KBM-7 (cell line): ENCODE results near the gene TXNRD2.
"Not testable (repeated sequence)": the region's sequence is repeated elsewhere in the genome, so short reads cannot be mapped to it uniquely, and the experiment has no call there.

ENCODE experiments used
- DNase-seq: peaks from one replicate; pipeline ENCODE4 v3.0.0-alpha.2; 2015
- in situ Hi-C: fragments of 300-500 bp; cut with MboI; formaldehyde crosslinking; loops from 2 replicates; pipeline ENCODE4 v1.14.3; 2020; ENCODE audit warnings: low sequenced_read_pairs, low pct_unique_long_range_greater_than_20kb, mixed read lengths

The TXNRD2 gene

DNA sequence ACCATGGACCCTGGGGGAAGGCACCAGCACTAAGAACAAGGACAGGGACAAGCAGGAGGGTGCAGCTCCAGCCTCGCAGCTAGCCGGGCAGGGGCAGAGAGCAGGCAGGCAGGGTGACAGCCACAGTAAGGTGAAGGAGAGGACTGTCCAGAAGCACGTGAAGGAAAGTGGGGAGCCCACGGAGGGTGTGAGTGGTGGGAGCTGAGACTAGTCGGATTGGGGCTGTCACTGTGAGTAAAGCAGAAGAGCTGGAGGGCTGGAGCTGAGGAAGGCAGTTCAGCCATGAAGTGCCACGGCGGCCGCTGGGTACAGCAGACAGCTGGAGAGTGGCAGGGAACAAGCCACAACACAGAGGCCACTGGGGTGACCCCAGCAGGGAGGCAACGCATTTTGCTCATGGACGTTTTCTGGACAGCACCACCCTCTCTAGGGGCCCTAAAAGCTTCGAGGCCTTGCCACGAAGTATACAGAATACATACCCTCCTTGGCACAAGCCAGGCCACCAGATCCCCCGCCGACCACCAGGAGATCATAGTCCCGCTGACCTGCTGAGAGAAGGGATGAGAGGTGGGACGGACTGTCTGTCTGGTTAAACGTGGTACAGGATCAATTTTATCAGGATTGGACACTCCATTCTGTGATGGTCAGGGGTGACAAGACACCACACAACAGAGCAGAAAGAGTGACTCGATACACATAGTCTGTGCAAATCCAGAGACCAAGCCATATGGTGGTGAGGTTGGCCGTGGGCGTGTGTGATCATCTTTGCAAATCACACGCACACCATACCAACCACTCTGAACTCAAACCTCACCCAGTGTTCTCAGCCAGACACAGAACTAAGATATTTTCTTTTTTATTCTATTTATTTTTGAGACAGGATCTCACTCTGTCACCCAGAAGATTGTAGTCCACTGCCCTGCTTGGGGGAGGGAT lies 10.8 kb downstream of the TXNRD2 start:
- no peak for DNase-seq

DNA sequence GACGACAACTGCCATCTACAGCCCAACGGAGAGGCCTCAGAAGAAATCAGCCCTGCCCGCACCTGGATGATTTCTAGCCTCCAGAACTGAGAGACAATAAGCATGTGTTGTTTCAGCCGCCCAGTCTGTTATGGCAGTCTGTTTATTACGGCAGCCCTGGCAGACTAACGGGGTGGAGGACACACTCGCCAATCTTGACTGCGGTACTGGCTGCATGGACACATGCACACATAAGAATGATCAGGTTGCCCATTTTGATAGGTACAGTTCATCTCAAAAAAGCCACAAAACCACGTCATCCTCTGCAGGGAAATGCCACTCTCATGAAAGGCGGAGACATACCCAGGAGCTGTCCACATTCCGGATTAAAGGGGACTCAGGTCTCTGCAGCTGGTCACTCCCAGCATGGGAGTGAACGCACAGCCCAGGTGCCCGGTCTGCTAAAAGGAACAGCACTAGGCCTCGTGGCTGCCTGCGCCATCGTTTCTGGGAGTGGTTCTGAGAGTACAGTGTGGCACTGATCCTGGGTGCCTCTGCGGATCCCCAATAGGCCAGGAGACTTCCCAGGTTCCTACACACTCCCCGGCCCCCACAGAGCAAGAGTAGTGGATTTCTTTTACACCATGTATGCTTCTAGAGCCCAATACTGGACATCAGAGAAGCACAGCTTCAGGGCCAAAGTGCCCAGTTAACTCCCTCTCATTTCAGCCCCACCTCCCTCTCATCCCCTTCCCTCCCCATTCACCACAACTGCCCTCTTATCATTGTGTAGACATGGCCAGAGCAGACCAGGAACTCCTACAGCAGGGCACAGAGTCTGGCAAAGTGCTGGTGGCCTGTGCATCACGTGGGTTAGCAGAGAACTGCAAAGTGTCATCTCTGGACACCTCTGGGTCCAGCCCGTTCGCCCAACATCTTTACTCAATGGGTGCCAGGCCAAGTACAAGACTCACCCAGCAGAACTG lies 11.8 kb downstream of the TXNRD2 start:
- in situ Hi-C loops: no loop called here
- DNase-seq: no peak

More for the DNA sequence above, 10.8 kb downstream of the TXNRD2 start:
- in situ Hi-C loops: no loop called here

DNA sequence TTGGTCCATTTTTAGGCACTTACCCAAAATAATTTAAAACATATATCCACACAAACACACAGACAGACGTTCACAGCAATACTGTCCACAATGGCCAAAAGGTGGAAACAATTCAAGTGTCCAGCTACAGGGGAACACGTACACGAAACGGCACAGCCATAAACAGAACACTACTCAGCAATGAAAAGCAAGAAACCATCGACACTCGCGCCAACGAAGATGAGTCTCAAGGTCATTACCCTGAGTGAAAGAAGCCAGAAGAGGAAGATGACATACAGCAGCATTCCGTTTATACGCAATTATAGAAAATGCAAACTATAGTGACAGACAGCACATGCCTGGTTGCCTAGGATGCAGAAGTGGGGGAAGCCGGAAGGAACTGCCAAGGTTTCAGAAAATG lies 13.4 kb downstream of the TXNRD2 start:
- in situ Hi-C loops: no loop called here
- DNase-seq: no peak

DNA sequence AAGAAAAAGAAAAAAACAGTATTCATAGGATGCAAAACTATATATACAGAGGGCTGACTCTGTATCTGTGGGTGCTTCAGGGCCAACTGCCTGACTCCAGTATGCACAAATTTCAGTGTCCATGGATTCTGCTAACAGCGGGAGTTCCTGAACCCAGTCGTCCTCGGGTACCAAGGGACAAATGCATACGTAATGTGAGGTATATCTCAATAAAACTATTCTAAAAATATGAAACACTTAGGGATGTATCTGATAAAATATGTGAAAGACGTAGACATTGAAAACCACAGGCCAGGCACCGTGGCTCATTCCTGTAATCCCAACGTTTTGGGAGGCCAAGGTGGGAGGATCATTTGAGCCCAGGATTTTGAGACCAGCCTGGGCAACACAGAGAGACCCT lies 13.9 kb downstream of the TXNRD2 start:
- in situ Hi-C loops: no loop called here
- DNase-seq: no peak

DNA sequence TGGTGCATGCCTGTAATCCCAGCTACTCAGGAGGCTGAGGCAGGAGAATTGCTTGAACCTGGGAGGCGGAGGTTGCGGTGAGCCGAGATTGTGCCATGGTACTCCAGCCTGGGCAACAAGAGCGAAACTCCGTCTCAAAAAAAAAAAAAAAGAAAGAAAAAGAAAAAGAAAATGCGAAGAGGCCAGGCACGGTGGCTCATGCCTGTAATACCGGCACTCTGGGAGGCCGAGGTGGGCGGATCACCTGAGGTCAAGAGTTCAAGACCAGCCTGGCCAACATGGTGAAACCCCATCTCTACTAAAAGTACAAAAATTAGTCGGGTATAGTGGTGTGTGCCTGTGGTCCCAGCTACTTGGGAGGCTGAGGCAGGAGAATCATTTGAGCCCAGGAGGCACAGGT lies 15.6 kb downstream of the TXNRD2 start:
- in situ Hi-C loops, DNase-seq: not testable (repeated sequence)

DNA sequence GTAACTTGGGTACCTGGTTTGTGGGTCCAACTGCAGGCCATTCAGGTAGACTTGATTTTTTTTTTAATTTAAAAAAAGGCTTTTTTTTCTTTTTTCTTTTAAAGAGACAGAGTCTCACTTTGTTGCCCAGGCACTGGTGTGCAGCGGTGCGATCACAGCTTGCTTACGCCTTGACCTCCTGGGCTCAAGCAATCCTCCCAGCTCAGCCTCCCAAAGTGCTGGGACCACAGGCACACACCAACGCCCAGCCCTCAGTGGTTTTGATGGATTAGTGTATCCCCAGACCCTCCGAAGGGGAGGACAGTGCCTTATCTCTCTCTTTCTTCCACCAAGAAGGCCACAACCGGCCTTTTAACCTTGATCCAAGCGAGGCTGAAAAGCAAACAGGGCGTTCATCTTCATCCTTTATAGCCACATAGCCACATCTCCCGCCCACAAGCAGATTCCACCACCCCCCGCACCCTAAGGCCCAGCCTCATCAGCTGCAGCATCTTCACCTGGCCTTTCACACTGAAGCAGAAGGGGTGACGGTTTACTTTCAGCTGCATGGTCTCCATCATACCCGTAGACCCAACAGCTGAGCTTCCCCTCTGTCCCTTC lies 17.6 kb downstream of the TXNRD2 start:
- DNase-seq: no peak
- in situ Hi-C loops: loop anchor here (25.0 kb wide), 1 partner anchor 88 kb away; the partner anchor contains the start of genes ARVCF and TANGO2

DNA sequence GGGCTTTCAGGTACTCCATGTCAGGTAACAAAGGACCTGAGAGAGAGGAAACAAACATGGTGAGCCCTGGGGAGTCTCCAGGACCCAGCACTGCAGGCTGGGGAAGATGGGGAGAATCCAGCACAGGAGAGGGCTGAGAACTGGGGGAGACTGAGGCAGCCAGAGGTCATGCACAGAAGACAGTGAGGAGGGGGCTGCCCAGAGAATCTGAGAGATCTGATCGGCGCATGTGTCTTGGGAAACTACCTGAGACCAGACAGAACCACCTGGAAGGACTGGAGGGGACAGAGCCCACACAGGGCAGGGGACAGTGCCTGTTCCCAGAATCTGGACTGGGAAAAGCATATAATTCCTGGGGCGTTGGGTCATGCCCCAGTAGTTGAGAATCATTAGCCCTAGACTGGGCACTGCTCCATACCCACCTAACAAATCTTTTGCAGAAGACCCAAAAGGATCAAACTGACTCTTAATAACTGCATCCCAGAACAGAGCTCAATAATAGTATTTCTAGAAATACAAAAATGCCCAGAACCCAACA lies 20.0 kb downstream of the TXNRD2 start:
- no peak for DNase-seq
- in situ Hi-C loops: loop anchor here (25.0 kb wide), 1 partner anchor 91 kb away; the partner anchor contains the start of genes ARVCF and TANGO2

DNA sequence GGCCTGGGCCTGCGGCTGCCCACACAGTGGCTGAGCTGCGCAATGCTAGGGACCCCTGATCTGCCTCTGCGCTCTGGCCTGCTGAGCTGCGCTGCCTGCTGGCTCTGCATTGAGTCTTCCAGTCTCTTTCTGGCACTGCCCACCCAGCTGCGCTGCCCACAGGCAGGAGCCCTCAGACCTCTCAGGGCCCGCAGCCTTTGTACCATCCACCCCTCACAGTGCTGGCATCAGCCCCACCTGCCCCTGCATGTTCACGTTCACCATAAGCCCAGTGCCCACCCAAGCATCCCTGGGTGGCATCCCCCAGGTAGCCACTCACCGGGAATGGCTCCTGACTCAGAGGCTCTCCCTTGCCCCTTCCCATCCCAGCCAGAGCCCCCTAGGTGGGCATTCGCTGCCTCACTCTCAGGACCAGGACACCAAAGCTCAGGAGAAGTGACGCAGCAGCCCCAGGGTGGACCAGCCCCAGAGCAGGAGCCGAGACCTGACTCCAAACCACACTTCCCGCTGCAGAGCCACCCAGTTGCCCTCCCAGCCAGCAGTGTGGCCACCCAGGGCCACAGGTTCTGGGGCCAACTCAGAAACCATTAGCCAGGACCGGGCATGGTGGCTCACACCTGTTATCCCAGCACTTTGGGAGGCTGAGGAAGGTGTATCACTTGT lies 21.8 kb downstream of the TXNRD2 start:
- in situ Hi-C loops: loop anchor here (10.0 to 25.0 kb wide), 2 partner anchors 92 to 165 kb away; partner anchors contain the start of genes ARVCF and TANGO2
- DNase-seq: no peak

DNA sequence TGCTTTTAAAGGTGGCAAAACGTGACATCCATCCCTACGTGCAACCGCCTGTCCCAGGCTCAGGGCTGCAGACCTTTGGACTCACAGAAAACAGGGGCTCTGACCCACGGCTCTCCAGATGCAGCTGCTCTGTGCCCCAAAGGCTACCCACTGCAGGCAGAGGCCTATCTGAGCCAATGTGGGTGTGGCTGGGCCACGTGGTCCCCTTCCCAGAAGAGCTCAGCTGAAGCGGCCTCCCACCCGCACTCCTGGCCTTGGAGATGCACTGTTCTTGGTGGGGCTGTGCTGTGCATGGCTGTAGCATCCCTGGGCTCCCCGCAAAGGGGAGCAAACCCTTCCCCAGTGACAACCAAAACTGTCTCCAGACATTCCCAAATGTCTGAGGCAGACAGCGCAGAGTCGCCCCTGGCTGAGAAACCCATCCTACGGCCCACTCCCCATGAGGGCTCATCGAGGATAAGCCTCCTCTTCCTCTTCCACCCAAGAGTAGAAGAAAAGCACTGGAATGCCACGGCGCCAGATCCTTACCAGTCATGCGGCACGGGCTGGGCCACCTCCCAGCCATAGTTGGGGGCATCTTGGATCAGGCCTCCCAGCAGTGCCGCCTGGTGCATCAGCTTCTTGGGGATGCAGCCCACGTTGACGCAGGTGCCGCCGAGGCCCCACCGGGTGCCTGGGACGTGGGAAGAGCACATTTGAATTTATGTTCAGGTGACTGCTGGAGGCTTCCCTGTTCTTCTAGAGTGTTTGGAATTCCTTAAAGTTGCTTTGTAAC lies 23.1 kb downstream of the TXNRD2 start:
- DNase-seq: no peak
- in situ Hi-C loops: loop anchor here (10.0 to 25.0 kb wide), 2 partner anchors 94 to 164 kb away; partner anchors contain the start of genes ARVCF and TANGO2

DNA sequence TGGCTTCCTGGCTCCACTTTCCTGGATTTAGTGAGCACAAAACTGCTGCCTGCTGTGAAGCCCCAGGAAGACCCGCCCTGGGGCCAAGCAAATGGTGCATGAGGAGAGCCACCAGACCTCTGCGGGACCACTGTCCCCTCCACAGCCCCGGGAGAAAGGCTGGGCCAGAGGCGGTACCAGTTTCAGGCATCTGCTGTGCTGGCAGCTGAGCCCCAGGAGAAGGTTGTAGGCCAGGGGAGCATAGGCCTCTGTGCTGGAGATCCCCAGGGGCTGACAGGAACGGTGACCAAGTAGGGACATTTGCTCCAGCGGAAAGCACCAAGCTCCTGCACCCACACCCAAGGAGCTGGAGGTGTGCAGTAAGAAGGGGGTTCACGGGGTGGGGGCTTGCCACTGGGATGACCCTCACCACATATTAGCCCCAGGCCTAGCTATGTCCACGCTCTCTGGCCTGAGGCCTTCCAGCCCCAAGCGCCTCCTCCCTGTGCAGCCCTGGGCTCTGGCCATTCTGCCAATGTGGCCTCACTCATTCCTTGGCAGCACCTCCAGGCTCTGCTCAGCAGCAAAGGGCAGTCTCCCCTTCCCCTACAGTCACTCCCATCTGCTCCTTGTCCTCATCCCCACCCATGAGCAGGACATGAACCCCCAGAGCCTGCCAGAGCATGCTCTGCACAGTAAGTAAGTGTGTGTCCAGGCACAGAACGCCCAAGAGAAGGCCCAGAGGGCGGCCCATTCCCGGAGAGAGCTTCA lies 24.1 kb downstream of the TXNRD2 start:
- in situ Hi-C loops: loop anchor here (10.0 to 25.0 kb wide), 2 partner anchors 95 to 163 kb away; partner anchors contain the start of genes ARVCF and TANGO2
- DNase-seq: no peak

DNA sequence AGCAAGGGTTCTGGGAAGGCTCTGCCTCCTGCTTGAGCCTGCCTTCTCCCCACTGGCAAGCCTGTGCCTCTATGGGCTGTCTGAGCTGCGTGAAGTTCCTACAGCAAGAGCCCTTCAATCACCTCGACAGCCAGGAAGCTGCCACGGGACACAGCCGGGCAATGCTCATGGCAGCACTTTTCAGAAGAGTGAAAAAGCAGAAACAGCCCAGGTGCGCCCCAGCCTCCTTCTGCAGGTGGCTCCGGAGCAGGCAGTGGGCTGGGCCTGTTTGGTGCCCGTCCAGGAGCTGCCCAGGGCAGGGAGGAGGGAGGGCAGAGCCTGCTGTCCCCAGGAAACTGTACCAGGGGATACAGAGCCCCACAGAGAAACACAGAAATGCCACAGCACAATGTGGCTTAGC lies 24.7 kb downstream of the TXNRD2 start:
- no peak for DNase-seq
- in situ Hi-C loops: loop anchor here (10.0 to 25.0 kb wide), 2 partner anchors 95 to 162 kb away; partner anchors contain the start of genes ARVCF and TANGO2

DNA sequence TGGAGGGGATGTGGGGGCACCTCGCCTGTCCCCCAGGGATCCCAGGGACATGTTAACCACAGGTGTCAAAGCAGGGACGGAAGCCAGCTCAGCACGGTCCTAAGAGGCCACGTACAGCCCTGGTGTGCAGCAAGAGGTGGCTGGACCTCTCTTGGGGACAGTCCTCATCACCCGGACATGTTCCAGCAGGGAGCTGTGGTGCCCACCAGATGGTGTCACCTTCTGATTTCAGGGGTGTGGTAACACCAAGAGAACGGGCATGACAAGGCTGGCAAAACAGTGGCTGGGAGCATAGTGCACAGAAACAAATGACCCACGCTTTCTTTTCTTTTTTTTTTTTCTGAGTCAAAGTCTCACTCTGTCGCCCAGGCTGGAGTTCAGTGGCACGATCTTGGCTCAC lies 25.6 kb downstream of the TXNRD2 start:
- in situ Hi-C loops: loop anchor here (10.0 to 25.0 kb wide), 2 partner anchors 96 to 161 kb away; partner anchors contain the start of genes ARVCF and TANGO2

DNA sequence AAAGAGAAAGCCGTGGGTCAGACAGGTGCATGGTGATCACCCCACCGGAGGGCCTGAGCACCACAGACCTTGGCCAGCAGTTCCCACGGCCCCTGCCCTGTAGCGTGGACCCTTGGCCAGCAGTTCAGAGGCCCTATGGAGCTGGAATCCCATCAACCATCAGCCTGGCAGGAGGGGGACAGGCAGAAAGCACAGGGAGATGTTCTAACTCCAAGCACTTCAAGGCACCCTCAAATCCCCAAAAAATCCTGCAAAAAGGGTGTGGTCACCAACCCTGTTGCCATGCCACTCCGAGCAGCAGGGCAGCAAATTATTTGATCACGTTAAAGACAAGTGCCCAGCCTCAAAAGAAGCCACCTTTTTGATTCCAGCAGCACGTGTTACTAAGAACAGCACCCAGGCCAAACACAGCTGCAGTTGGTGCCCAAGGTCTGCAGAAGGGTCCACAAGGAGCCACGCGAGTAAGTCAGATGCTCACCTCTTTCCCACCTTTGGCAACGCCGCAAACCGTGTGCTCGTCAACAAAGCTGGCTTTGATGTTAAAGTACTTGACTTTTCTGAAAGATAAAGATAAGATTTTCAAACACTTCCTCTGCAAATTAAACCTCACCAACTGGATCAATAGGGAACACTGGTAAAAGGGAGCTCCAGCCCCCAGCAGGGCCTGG lies 26.2 kb downstream of the TXNRD2 start:
- in situ Hi-C loops: loop anchor here (10.0 to 25.0 kb wide), 2 partner anchors 97 to 161 kb away; partner anchors contain the start of genes ARVCF and TANGO2
- DNase-seq: no peak

More for the DNA sequence above, 25.6 kb downstream of the TXNRD2 start:
- DNase-seq: no peak

DNA sequence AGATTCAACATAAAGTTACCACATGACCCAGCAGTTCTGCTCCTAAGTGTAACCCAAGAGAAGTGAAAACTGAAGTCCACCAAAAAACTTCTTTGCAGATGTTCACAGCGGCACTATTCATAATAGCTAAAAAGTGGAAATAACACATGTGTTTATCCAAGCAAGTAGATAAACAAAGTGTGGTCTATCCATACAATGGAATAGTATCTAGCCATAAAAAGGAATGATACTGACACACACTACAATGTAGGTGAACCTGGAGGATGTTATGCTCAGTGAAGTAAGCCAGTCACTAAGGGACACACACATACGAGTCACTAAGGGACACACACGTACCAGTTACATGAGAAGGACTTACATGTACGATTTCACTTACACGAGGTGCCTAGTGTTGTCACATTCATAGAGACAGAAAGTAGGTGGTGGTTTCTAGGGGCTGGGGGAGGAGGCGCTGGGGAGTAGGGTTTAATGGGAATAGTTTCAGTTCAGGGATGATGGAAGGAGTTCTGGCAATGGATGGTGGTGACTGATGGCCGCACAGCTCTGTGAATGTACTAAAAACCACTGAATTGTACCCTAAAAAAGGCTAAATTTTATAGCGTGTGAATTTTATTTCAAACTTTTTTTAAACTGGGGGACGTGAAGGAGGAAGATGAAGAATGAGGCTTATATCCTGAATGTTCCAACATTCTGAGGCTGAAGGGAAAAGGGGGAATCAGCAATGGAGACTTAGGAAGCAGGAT lies 27.2 kb downstream of the TXNRD2 start:
- in situ Hi-C loops: loop anchor here (10.0 to 25.0 kb wide), 2 partner anchors 98 to 160 kb away; partner anchors contain the start of genes ARVCF and TANGO2
- DNase-seq: no peak

DNA sequence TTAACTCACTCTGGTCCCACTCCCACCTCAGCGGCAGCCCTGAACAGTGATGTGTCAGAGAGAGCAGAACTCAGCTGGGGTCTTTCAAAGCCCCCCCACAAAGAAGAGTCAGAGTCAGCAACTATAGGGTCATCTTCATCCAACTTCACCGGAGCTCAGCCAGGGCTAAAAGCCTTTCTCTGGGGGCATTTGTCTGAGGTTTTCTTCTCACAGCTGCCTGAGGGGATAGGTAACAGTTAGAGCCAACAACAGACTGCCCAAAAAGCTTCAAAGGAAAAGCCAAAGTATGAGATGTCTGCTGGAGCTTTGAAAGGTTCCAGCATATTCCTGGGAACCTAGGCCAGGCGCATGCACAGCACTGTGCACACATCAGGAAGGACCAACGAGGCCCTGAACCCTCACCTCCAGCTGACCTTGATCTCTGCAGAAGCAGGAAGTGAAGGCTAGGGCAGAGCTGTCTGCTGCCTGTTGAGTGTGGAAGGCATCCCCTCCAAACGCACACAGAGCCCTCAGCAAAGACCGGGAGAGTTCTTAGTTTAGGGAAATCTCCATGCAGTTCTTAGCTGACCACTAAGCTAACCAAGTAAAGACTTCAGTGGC lies 28.2 kb downstream of the TXNRD2 start:
- DNase-seq: no peak

More for the DNA sequence above, 28.2 kb downstream of the TXNRD2 start:
- in situ Hi-C loops: loop anchor here (10.0 to 25.0 kb wide), 2 partner anchors 99 to 159 kb away; partner anchors contain the start of genes ARVCF and TANGO2
